K562 (cell line): Measurements from ENCODE around the gene ITPR3. TPM values are rescaled to one million over a fixed set of nuclear protein-coding genes. Genes with fewer than 3 reads are reported as not detected.

Experiments used
- ARID2 ChIP-seq: fragments of 450-650 bp; IDR thresholded peaks from 2 replicates; pipeline ENCODE4 v1.6.1; 2017; ENCODE audit warnings: antibody characterized with exemption, mild to moderate bottlenecking
- DMBX1 ChIP-seq: fragments of 250-450 bp; sonication (Bioruptor Pico); IDR thresholded peaks from 2 replicates; pipeline ENCODE4 v1.8.0; 2022; ENCODE audit warnings: inconsistent platforms, mild to moderate bottlenecking, moderate library complexity, borderline replicate concordance
- ERF ChIP-seq: fragments of 450-650 bp; formaldehyde crosslinking; IDR thresholded peaks from 2 replicates; pipeline ENCODE4 v1.4.0; 2020; ENCODE audit warnings: mild to moderate bottlenecking, mixed read lengths
- GABPB1 ChIP-seq: sonication (generic); formaldehyde crosslinking; IDR thresholded peaks from 2 replicates; pipeline ENCODE4 v1.8.0; 2022; ENCODE audit warnings: mild to moderate bottlenecking, missing genetic modification reagents
- ILK ChIP-seq: fragments of 450-650 bp; IDR thresholded peaks from 2 replicates; pipeline ENCODE4 v1.6.1; 2016; ENCODE audit warnings: missing genetic modification characterization, low read depth, mild to moderate bottlenecking, missing compliant biosample characterization, moderate library complexity, borderline replicate concordance
- MCM2 ChIP-seq: fragments of 450-650 bp; IDR thresholded peaks from 2 replicates; pipeline ENCODE4 v1.6.1; 2017; ENCODE audit warnings: low read depth, mild to moderate bottlenecking
- MCM3 ChIP-seq: fragments of 450-650 bp; IDR thresholded peaks from 2 replicates; pipeline ENCODE4 v1.6.1; 2016
- MEIS2 ChIP-seq: fragments of 450-650 bp; IDR thresholded peaks from 2 replicates; pipeline ENCODE4 v1.6.1; 2014; ENCODE audit warnings: mild to moderate bottlenecking; ENCODE audit not compliant: partially characterized antibody
- MITF ChIP-seq: IDR thresholded peaks from 2 replicates; pipeline ENCODE4 v1.6.1; 2014; ENCODE audit warnings: antibody characterized with exemption
- MTA1 ChIP-seq: fragments of 450-650 bp; IDR thresholded peaks from 2 replicates; pipeline ENCODE4 v1.6.1; 2017; ENCODE audit warnings: borderline replicate concordance
- NFIC ChIP-seq: fragments of 450-650 bp; IDR thresholded peaks from 2 replicates; pipeline ENCODE4 v1.6.1; 2017; ENCODE audit warnings: mild to moderate bottlenecking, inconsistent platforms
- PHB2 ChIP-seq: fragments of 450-650 bp; IDR thresholded peaks from 2 replicates; pipeline ENCODE4 v1.6.1; 2017; ENCODE audit warnings: low read depth
- PHF20 ChIP-seq: fragments of 450-650 bp; IDR thresholded peaks from 2 replicates; pipeline ENCODE4 v1.6.1; 2018; ENCODE audit not compliant: partially characterized antibody
- POLR2B ChIP-seq: fragments of 450-650 bp; IDR thresholded peaks from 2 replicates; pipeline ENCODE4 v1.6.1; 2018; ENCODE audit warnings: low read depth; ENCODE audit not compliant: partially characterized antibody
- POLR2G ChIP-seq: fragments of 200-400 bp; formaldehyde crosslinking; IDR thresholded peaks from 2 replicates; pipeline ENCODE4 v1.6.1; 2017; ENCODE audit warnings: low read depth, mild to moderate bottlenecking, antibody characterized with exemption, low read length, moderate library complexity
- PYGO2 ChIP-seq: fragments of 450-650 bp; IDR thresholded peaks from 2 replicates; pipeline ENCODE4 v1.6.1; 2016; ENCODE audit warnings: mild to moderate bottlenecking, missing genetic modification characterization, moderate library complexity, missing compliant biosample characterization
- SMC3 ChIP-seq: conservative IDR thresholded peaks from 2 replicates; pipeline ENCODE4 v1.6.1; 2011; ENCODE audit warnings: low read depth, low read length, improper control_type of control experiment; ENCODE audit not compliant: insufficient read depth
- USF2 ChIP-seq: sonication (generic); formaldehyde crosslinking; IDR thresholded peaks from 2 replicates; pipeline ENCODE4 v1.5.0; 2020; ENCODE audit warnings: missing genetic modification reagents
- ZBTB2 ChIP-seq: fragments of 450-650 bp; IDR thresholded peaks from 2 replicates; pipeline ENCODE4 v1.6.1; 2016; ENCODE audit warnings: antibody characterized with exemption
- ZBTB7A ChIP-seq: IDR thresholded peaks from 2 replicates; pipeline ENCODE4 v1.6.1; 2011; ENCODE audit warnings: low read depth, mild to moderate bottlenecking, low read length, moderate library complexity, borderline replicate concordance; ENCODE audit not compliant: control insufficient read depth
- ZKSCAN3 ChIP-seq: fragments of 250-450 bp; sonication (Bioruptor Pico); IDR thresholded peaks from 2 replicates; pipeline ENCODE4 v1.4.0; 2020
- ZNF274 ChIP-seq: IDR thresholded peaks from 2 replicates; pipeline ENCODE4 v1.6.1; 2011; ENCODE audit warnings: low read depth, mild to moderate bottlenecking, low read length, moderate library complexity, borderline replicate concordance
- ZNF586 ChIP-seq: fragments of 450-650 bp; formaldehyde crosslinking; conservative IDR thresholded peaks from 2 replicates; pipeline ENCODE4 v1.4.0; 2020; ENCODE audit warnings: mild to moderate bottlenecking, moderate library complexity
- ZNF589 ChIP-seq: fragments of 200-800 bp; sonication (Bioruptor generic); IDR thresholded peaks from 2 replicates; pipeline ENCODE4 v1.6.1; 2016; ENCODE audit warnings: low read depth, missing genetic modification characterization, missing compliant biosample characterization
- ZNF699 ChIP-seq: fragments of 250-450 bp; sonication (Bioruptor Pico); IDR thresholded peaks from 2 replicates; pipeline ENCODE4 v1.8.0; 2021; ENCODE audit warnings: mild to moderate bottlenecking, moderate library complexity; ENCODE audit not compliant: insufficient replicate concordance
- ZNF77 ChIP-seq: fragments of 250-450 bp; sonication (Bioruptor Pico); IDR thresholded peaks from 2 replicates; pipeline ENCODE4 v1.5.0; 2020
- ZZZ3 ChIP-seq: fragments of 450-650 bp; IDR thresholded peaks from 2 replicates; pipeline ENCODE4 v1.6.1; 2016; ENCODE audit warnings: antibody characterized with exemption, mild to moderate bottlenecking, moderate library complexity
- polyA plus RNA-seq, 8 experiments: library from polyadenylated mRNA; depleted of rRNA in 4 of 8; stranded (reverse) in 5 of 8; unstranded in 3 of 8; fragments of >200 nt; fragmentation: Nextera tagmentation in 2 of 8; fragmentation: Illumina TruSeq in 1 of 8; extraction: Ambion mirVana in 2 of 8; extraction: Trizol in 1 of 8; gene quantifications; 2 replicates each; pipeline versions ENCODE4 v1.2.1 to v1.2.3, GENCODE V29; 2011 to 2014; ENCODE audit warnings: inconsistent platforms in 1 of 8, missing spikeins in 1 of 8
- total RNA-seq, 7 experiments: library from RNA; depleted of rRNA in 6 of 7; stranded (reverse); fragments of >200 nt in 6 of 7; fragmentation: Illumina TruSeq in 2 of 7; extraction: Trizol in 2 of 7; gene quantifications; 2 replicates each; pipeline versions ENCODE4 v1.2.1 to v1.2.3, GENCODE V29; 2011 to 2021; ENCODE audit warnings: low replicate concordance in 1 of 7

ITPR3 gene
- total and polyA plus RNA-seq, 9 of the 15 experiments (the other 6 are each of a cell fraction or from before 2014, with no cell fraction given) = 0.39 to 35.7 (median 13.2) TPM

DNA sequence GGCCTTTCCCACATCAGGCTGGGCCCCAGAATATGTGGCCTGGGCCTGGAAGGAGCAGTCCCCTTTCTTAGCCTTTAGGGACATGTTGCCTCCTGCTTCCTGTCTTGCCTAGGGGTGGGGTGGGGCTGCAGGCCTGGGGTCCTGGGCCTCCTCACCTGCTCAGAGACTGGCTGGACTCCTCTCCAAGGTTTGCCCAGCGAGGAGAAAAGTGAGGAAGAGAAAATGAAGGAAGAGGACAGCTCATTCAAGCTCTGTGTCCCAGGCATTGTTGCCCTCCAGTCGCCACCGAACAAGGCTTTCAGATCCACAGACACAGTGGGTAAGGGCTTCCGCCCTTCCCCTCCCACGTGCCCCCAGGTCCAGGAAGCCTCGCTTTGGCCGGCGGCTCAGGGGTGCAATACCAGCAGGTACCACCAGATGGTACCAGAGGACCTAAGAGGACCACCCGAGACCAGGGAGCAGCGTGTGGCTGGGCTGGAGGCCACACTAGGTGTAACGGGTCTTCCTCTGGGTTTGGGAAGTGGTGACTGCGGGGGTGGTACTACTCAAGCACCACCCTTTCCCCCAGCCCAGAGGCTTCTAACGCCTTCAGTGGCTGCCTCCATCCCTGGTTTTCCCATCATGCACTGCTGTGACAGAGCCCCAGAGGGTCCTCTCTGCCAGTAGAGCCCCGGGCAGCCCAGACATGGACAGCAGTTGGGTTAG lies 35.6 kb upstream of the ITPR3 start (continued):
- TF ChIP-seq MEIS2 (no peak), ZNF589 (CRISPR knock-in tag) (no peak), DMBX1 (CRISPR knock-in tag) (no peak), ZNF699 (CRISPR knock-in tag) (no peak), ZZZ3 (no peak), ZBTB7A (peak; percentile 79), ILK (tag) (no peak), MCM3 (no peak), MCM2 (no peak), ZNF274 (no peak), ZKSCAN3 (CRISPR knock-in tag) (no peak), ZNF586 (CRISPR knock-in tag) (no peak), POLR2B (no peak), USF2 (peak; percentile 80), PHB2 (no peak), POLR2G (peak; percentile 44; the same call in 1 of the 2 replicates), GABPB1 (CRISPR knock-in tag) (peak; percentile 50; the same call in 1 of the 2 replicates), NFIC (peak; percentile 35; the same call in 1 of the 2 replicates), ARID2 (peak; percentile 72), MITF (no peak), ZNF77 (CRISPR knock-in tag) (no peak), SMC3 (peak; percentile 94), PYGO2 (tag) (no peak), PHF20 (no peak), ERF (0 out of 2 replicates have a peak, but pooled peaks have one; percentile 32), MTA1 (0 out of 2 replicates have a peak, but pooled peaks have one; percentile 47), ZBTB2 (0 out of 2 replicates have a peak, but pooled peaks have one; percentile 56)
